Adipocyte (in vitro differentiated cells): ENCODE data around the gene TEAD1.
A peak's percentile ranks its signal among the peaks of the same experiment; 100 is the strongest.

Source experiments
- DNase-seq: peaks from one replicate; pipeline ENCODE4 v3.0.0-alpha.2; 2015; ENCODE audit warnings: low read depth
- H3K27me3 ChIP-seq: replicated peaks from 2 replicates; pipeline ENCODE4 v1.7.0; 2013; ENCODE audit warnings: mild to moderate bottlenecking, low read length, moderate library complexity; ENCODE audit not compliant: control insufficient read depth, insufficient read depth
- H3K36me3 ChIP-seq: 2 replicates; pipeline ENCODE4 v1.7.0; 2013; ENCODE audit warnings: low read length, mild to moderate bottlenecking, moderate library complexity; ENCODE audit not compliant: control insufficient read depth, insufficient read depth, severe bottlenecking
- H3K4me1 ChIP-seq: 2 replicates; pipeline ENCODE4 v1.7.0; 2013; ENCODE audit warnings: mild to moderate bottlenecking, low read length, moderate library complexity; ENCODE audit not compliant: control insufficient read depth, insufficient read depth
- H3K4me3 ChIP-seq: 2 replicates; pipeline ENCODE4 v1.7.0; 2013; ENCODE audit warnings: mild to moderate bottlenecking, low read length, moderate library complexity
- H3K9ac ChIP-seq: 2 replicates; pipeline ENCODE4 v1.7.0; 2013; ENCODE audit warnings: mild to moderate bottlenecking, low read length, moderate library complexity
- H3K9me3 ChIP-seq: 2 replicates; pipeline ENCODE4 v1.7.0; 2013; ENCODE audit warnings: mild to moderate bottlenecking, low read length, moderate library complexity; ENCODE audit not compliant: control insufficient read depth

Gene TEAD1

GRCh38 chr11:12770435-12770834, 96.2 kb downstream of the TEAD1 start:
- peaks cover 66% of the 10 kb centered on the region for H3K4me1 ChIP-seq
- no peaks in the 10 kb centered on the region for H3K27me3 ChIP-seq
- no peak for DNase-seq
- no peak overlapping the region for H3K9ac ChIP-seq
- peaks cover 9% of the 10 kb centered on the region for H3K36me3 ChIP-seq
- H3K4me3 ChIP-seq = no peak overlapping the region
- H3K9me3 ChIP-seq = no peaks in the 10 kb centered on the region

GRCh38 chr11:12770966-12771597, 96.9 kb downstream of the TEAD1 start:
- no peak overlapping the region for H3K9ac ChIP-seq
- H3K27me3 ChIP-seq = no peaks in the 10 kb centered on the region
- H3K4me3 ChIP-seq = no peak overlapping the region
- H3K9me3 ChIP-seq = no peaks in the 10 kb centered on the region
- H3K36me3 ChIP-seq = peaks cover 3% of the 10 kb centered on the region
- H3K4me1 ChIP-seq = peaks cover 66% of the 10 kb centered on the region
- no peak for DNase-seq

GRCh38 chr11:12771875-12772274, 97.7 kb downstream of the TEAD1 start:
- no peak for DNase-seq
- no peaks in the 10 kb centered on the region for H3K36me3 ChIP-seq
- no peak overlapping the region for H3K4me3 ChIP-seq
- no peak overlapping the region for H3K9ac ChIP-seq
- H3K9me3 ChIP-seq = no peaks in the 10 kb centered on the region
- peaks cover 60% of the 10 kb centered on the region for H3K4me1 ChIP-seq
- no peaks in the 10 kb centered on the region for H3K27me3 ChIP-seq

GRCh38 chr11:12772324-12772723, 98.1 kb downstream of the TEAD1 start:
- peaks cover 58% of the 10 kb centered on the region for H3K4me1 ChIP-seq
- no peaks in the 10 kb centered on the region for H3K36me3 ChIP-seq
- no peak overlapping the region for H3K4me3 ChIP-seq
- H3K9ac ChIP-seq = no peak overlapping the region
- no peaks in the 10 kb centered on the region for H3K9me3 ChIP-seq
- no peak for DNase-seq
- no peaks in the 10 kb centered on the region for H3K27me3 ChIP-seq

- DNase-seq = no peak
- no peak overlapping the region for H3K4me3 ChIP-seq
- no peaks in the 10 kb centered on the region for H3K9me3 ChIP-seq
- no peaks in the 10 kb centered on the region for H3K36me3 ChIP-seq
- no peak overlapping the region for H3K9ac ChIP-seq
- H3K4me1 ChIP-seq = peaks cover 58% of the 10 kb centered on the region
- H3K27me3 ChIP-seq = no peaks in the 10 kb centered on the region
Measured at GRCh38 chr11:12773591-12773990, 99.4 kb downstream of the TEAD1 start.

DNA sequence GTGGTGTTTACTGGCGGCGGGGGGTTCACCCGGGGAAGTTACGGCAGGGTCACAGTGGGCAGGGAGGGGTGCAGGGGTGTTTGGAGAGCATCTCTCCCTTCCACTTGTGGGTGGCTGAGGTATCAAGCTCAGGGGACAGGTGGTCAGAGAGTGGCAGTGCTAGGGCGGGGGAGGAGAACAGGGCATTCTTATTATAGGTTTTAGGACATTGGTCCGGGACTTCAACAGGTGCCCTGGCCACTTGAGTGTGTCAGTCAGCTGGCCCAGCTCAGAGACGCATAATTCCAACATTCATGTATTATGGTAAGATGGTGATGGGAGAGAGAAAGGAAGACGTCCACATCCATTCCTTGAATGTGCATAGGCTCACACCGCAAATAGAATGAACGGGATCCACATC, 101.7 kb downstream of the TEAD1 start:
- Histone ChIP-seq H3K4me3 (no peak overlapping the region), H3K36me3 (peaks cover 9% of the 10 kb centered on the region), H3K27me3 (no peaks in the 10 kb centered on the region), H3K9ac (no peak overlapping the region), H3K4me1 (peaks cover 43% of the 10 kb centered on the region), H3K9me3 (no peaks in the 10 kb centered on the region)
- DNase-seq = no peak

- DNase-seq = peak; percentile 84
- H3K9ac ChIP-seq = no peak overlapping the region
- no peak overlapping the region for H3K4me3 ChIP-seq
- H3K9me3 ChIP-seq = no peaks in the 10 kb centered on the region
- H3K36me3 ChIP-seq = peaks cover 12% of the 10 kb centered on the region
- H3K27me3 ChIP-seq = no peaks in the 10 kb centered on the region
- H3K4me1 ChIP-seq = peaks cover 29% of the 10 kb centered on the region
Measured at GRCh38 chr11:12777208-12777874, 103.1 kb downstream of the TEAD1 start.

- peaks cover 23% of the 10 kb centered on the region for H3K4me1 ChIP-seq
- no peaks in the 10 kb centered on the region for H3K9me3 ChIP-seq
- peak; percentile 45 for DNase-seq
- H3K9ac ChIP-seq = no peak overlapping the region
- H3K27me3 ChIP-seq = no peaks in the 10 kb centered on the region
- no peak overlapping the region for H3K4me3 ChIP-seq
- peaks cover 12% of the 10 kb centered on the region for H3K36me3 ChIP-seq
Measured at GRCh38 chr11:12778240-12778905, 104.2 kb downstream of the TEAD1 start.

DNA sequence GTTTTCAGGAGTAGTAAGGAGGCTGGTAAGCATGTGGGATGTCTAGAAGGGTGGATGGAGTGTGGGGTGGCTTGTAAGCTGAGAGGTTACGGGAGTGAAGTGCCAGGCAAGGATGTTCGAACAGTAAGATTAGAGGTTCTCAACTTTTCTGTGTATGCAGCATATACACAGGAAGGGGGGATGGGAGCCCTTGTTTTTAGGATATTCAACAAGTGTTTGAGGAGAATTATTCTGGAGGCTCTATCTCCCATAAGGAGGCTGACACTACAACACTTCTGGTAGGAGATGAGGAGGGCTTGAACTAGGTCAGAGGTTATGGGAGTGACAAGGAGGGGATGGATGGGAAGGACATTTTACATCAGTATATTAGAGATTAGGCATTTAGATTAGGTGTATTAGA, 109.5 kb downstream of the TEAD1 start:
- Histone ChIP-seq H3K9ac (no peak overlapping the region), H3K9me3 (no peaks in the 10 kb centered on the region), H3K4me3 (no peak overlapping the region), H3K36me3 (peaks cover 18% of the 10 kb centered on the region), H3K4me1 (peaks cover 11% of the 10 kb centered on the region), H3K27me3 (no peaks in the 10 kb centered on the region)
- no peak for DNase-seq

GRCh38 chr11:12784445-12784844, 110.2 kb downstream of the TEAD1 start:
- Histone ChIP-seq H3K9ac (no peak overlapping the region), H3K9me3 (no peaks in the 10 kb centered on the region), H3K4me1 (peaks cover 5% of the 10 kb centered on the region), H3K4me3 (no peak overlapping the region), H3K36me3 (peaks cover 18% of the 10 kb centered on the region), H3K27me3 (no peaks in the 10 kb centered on the region)
- DNase-seq = no peak

DNA sequence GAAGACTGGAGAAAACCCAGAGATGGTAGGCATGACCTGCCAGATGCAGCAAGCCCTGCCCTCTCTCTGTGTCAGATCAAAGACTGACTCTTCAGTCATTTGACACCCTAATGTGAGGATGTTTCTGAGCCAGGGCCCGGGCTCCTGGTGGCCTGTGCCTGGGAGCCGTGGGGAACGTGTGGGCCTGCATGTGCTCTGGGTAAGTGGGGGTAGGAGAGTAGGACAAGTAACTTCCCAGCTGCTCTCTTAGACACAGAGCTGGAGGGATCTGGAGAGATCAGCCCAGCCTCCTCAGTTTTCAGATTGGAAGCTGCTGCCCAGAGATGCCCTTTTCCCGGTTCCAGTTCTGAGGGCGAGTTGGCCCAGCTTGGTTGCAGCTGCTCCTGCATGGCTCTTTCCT, 110.8 kb downstream of the TEAD1 start:
- H3K4me1 ChIP-seq = peaks cover 5% of the 10 kb centered on the region
- no peak overlapping the region for H3K4me3 ChIP-seq
- DNase-seq = no peak

More for the DNA sequence above, 110.8 kb downstream of the TEAD1 start:
- peaks cover 14% of the 10 kb centered on the region for H3K36me3 ChIP-seq
- no peaks in the 10 kb centered on the region for H3K9me3 ChIP-seq
- no peaks in the 10 kb centered on the region for H3K27me3 ChIP-seq
- H3K9ac ChIP-seq = no peak overlapping the region
